Epidermal melanocyte (primary cell): ENCODE data around the gene NR1I3.
A peak's percentile ranks its signal among the peaks of the same experiment; 100 is the strongest.

Experiments used
- DNase-seq: peaks from one replicate; pipeline ENCODE4 v3.0.0; 2011; ENCODE audit warnings: low spot score; ENCODE audit not compliant: insufficient read length

NR1I3 gene

DNA sequence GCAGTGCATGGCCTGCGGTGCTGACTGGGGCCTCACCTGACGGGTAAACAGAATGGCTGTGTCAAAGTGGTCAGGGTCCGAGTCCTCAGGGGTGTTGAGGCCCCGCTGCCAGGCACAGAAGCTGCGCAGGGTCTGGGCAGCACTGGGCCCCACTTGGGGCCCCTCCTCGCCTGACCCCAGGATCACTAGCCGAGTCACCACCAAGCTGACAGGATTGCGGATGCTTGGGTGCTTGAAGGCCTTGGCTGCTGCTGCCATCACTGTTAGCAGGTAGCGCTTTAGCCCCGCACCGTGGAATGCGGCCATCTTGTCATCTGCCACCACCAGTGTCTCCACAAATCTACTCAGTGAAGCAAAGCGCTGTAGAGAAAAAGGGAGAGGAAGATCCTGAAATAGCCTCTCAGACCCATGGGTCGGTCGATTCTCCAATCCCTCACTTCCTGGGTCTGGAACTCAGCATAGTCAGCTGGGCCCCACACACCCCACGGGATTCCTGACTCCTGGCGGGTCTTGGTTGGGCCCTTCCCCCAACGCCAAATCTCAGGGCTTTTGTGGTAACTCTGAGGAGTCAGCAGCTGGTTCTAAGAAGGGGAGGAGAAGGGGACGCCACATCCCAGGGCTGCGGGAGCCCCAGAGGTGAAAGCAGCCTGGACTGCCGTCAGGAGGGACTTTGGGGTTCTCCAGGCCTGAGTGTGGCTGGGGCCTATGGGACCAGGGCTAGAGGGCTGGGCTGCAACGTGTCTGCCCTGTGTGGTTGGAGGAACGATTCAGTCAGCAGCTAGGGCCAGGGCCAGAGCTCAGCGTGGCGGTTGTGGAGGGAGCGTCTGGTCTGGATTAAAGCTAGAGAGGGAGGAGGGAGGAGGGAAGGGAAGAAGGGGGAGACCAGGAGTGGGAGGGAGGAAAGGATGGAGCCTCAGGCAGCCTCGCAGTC is 41.2 kb downstream of the NR1I3 start:
- no peak for DNase-seq

DNA sequence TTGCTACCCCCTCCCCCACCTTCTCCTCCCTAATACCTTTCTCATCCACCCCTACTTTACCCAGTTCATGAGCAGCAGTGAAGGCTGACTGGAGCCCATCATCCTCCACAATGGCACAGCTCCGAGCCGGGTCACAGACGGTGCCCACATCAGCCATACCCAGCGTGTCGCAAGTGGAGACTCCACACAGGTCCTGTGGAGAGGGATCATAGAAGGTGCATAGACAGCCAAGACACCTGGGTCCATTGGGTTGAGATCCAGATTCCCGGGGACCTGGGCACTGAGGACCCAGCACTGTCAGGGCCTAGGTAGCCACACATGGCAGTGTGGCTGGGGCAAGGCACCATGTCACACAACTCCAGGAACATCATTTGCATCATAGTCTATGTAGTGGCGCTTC is 41.9 kb downstream of the NR1I3 start:
- no peak for DNase-seq

DNA sequence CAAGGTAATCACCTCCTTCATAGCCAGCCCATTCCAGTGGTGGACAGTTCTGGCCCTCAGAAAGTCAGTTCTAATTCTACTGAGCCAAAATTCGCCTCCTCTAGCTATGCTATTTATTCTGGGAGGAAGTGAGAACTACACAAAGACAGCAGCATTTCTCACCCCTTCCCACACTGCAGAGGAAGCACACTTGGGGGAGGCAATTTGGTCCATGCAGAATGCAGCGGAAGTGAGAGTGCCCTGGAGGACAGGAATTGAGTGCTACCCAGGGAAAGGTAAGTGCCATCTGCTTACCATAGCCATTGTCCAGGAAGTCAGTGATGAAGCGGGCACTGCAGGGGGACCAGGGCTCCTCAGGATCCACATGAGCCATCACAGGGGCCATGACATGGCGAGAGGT is 42.8 kb downstream of the NR1I3 start:
- DNase-seq = no peak

DNA sequence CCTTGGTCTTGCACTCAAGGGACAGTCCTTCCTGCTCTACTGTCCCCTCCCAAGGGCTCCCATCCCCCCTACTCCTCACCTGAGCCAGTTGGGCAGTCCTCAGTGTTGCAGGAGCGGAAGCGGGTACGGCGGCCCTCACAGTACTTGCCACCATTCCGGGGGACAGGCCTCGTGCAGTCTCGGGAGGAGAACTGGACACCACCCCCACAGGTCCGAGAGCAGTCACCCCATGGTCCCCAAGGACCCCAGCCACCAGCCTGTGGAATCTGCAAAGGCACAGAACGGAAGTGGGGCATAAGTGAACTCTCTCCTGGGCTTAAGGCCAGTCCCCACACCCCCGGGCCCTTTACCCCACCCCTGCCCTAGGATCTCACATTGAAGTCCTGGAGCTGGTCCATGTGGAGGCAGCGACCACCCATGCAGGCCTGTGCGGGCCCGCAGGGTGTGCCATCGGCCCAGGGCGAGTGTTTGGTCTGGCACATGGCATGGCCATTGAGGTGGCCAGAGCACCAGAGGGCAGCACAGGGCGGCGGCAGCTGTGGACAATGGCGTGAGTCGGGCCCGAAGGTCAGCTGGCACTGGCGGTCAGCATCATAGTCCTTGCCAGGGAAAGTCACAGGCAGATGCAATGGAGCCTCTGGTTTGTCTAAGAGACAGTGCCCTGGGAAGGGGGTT is 44.3 kb downstream of the NR1I3 start:
- no peak for DNase-seq

DNA sequence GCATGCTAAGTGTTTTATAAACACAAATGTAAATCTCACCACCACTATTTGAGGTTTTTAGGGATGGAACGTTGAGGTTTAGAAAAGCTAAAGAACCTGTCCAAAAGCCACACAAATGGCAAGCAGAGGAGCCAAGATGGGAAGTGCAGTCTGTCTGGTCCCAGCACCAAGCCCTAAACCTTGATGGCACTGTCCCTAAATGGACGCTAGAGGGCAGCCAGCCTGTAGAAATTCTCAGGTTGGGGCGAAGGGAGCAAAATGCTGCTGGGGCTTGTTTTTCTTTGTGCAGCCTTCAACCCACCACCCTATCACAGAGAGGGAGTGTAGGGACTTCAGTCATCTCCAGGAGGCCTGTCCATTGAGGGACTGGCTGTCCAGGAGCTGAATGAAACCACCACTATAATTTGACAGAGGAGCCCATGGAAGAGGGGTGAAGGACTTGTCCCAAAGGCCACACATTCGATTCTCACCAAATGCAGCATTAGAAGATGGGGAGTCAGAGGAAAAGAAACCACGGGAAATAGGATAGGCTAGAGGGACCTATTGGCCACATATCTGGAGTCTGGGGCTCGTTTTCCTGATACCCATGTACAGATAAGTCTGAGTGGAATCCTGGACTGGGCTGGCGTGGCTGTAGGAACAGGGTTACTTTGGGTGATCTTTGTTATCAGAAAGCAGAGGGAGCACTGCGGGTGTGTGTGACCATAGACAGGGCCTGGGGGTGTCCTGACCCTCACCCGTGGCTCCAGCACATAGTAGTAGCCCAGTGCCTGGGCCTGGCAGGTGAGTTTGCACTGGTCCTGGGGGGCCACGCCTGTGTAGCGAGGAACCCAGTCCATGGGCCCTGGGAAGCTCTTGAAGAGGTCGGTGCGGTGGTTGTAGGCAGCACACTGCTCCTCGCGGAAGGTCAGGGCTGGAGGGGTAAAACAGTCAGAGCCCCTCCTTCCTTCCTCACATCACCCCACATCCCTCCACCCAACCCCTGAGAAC is 45.2 kb downstream of the NR1I3 start:
- DNase-seq = peak; percentile 75

DNA sequence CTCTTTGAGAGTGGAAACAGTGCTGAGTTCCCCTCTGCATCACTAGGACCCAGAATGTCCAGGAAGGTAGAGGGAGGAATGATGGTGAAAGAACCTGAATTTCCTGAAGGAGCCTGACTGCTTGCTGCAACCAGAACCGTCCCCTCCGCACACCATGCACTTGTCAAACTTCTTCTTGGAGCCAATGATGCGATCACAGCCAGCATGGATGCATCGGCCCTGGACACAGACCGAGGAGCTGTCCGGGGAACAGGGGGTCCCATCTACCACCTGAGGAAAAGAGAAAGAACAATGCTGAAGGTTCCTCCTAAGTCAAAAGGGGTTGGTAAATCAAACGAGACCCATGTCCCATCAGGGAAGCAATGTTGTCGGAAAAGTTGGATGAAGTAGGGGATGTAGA is 46.0 kb downstream of the NR1I3 start:
- no peak for DNase-seq

DNA sequence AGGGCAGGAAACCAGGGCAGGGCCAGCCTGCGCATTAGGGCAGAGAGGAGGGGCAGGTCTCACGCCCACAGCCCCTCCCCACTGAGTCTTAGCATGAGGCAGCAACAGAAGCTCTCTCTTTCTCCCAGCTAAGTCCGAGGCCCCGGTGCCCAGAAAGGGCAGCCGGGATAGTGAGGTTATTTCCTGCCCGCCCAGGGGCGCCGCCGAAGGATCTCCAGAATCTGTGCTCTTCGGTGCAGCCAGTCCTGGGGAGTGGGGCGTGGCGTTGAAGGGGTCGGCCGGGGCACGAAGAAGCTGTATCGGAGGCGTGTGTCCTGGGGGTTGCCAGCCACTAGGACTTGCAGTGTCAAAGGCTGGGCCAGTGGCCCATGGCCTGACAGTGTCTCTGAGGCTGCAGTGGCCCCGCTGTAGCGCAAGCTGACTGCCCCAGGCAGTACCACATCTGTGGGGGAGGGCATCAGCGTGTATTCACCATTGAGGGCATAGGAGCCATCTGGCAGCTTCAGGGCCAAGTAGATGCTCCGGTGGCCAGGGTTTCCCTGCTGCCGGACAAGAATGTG is 47.0 kb downstream of the NR1I3 start:
- DNase-seq = no peak

DNA sequence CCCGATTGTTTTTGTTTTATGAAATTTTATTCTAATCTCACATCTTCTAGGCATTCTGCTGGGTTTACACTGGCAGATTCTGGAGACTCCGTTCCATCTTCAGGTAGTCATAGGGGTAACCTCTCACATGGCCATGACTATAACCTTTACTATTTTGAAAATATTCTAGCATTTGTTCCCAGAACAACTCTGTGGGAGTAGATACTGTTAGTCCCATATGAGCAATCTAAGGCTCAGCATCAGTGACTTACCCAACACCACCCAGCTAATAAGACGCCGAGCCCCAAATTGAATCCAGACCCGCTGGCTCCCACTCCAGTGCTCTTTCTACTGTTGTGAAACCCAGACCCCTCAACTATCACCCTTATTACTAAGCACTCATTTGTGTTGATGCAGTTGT is 49.0 kb downstream of the NR1I3 start:
- DNase-seq = no peak

DNA sequence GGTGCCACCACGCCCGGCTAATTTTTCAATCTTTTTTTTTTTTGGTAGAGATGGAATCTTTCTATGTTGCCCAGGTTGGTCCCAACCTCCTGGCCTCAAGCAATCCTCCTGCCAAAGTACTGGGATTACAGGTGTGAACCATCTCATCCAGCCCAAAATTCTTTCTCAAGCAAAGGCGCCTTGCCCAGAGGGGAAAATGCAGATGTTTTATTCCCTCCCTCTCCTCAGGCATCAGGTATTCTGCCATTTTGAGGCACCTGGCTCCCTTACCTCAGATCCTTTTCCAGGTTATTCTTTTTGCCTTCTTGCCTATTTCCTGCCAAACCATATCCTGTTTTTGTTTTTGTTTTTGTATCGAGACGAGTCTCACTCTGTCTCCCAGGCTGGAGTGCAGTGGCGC is 49.6 kb downstream of the NR1I3 start:
- DNase-seq = no peak

DNA sequence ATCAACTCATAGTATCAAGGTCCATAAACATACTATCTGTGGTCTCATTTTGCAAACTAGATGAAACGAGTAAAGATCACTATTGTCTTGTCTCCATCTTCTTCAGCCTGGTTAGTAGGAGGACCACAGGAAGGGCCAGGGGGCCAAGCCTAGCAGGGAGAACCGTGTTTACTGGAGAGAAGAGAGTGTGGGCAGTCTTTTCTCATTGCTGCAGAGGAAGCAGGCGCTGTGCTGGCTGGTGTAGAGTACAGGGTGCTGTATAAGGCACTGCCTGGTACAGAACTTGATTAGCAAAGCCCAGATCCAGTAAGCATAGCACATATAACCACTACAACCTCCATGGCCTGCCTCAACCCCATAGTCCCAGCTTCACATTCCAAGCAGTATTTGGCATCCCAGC is 50.7 kb downstream of the NR1I3 start:
- DNase-seq = no peak

DNA sequence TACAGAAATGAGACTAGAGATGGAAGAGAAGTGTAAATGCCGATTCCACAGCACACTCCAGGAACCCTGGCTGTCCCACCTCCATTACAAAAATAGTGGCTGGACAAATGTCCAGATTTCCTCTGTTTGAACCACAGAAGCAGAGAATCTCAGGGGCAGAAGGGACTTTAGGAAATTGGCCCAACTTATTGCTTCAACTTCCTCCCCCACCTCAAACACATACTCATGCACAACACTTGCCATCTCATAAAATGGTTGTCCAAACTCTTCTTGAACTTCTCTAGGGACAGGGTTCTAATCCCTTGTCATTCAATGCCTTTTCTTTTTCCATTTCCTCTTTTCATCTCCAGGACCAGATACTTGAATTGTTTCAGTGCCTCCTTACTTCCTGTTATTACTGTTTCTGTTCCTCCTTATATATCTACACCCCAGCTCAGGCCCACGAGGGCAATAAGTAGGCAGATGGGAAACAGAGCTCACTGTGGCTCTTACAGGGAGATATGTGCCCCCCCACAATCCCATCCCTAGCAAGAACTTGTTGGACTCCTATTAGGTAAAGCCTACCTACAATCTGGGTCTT is 52.2 kb downstream of the NR1I3 start:
- no peak for DNase-seq

DNA sequence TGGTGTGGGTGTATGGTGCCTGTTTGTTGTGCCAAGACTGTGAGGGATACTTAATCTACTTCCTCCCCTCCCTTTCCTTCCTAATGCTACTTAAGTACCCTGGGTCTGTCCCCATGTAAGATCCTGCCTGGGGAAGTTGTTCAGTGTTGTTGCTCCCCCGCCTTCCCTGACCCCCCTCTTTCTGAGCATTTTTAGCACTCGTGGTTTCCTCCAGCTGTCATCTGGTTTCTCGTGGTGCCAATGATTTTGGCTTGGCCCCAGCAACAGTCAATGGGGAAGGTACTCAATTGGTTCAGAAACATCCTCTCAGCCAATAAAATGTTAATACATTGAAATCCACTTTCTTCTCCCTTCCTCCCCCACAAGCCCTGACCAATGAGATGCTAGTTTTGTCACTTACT is 52.7 kb downstream of the NR1I3 start:
- peak; percentile 94 for DNase-seq

DNA sequence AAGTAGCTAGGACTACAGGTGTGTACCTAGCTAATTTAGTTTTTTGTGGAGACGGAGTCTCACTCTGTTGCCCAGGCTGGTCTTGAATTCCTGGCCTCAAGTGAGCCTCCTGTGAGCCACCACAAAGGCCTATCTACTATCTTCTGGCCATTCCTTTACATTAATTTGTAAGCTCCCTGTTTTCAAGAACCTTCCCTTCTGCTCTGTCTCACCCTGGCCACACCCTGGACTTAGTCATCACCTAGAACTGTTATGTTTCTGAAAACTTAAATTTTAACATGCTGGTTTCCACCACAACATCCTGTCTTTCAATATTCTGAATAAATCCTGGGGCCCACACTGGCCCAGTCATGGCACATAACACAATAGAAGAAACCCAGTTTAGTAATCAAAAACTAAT is 55.8 kb downstream of the NR1I3 start:
- no peak for DNase-seq

DNA sequence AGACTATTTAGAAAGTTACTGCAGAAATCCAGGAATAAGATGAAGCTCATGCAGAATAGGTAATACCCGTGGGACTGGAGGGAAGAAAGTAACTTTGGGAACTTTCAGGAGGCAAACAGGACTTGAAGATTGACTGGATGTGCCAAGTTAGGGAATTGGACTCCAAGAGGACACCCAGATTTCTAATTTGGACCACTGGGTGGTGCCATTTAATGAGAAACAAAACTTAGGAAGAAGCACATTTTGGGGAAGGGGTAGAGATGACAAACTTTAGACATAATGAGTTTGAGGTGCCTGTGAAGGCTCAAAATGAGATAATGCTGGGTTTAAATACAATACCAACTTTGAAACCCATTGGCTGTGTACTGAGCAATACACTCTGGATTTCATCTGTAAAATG is 57.4 kb downstream of the NR1I3 start:
- no peak for DNase-seq

DNA sequence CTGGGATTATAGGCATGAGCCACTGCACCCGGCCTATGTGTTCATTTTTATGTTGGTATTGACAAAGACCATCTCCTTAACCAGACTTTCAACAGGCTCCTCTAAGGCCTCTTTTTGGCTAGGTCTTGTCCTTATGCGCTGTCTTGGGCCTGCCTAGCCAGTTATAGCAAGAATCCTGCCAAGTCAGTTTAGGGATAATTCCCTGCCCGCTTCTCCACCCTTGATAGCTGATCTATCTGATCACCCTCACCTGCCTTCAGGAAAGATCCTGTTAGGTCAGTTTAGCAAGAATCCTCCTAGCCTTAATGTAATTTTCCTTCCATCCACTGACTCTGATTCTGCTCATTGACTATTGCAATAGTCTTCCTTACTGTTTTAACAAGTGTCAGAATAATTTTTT is 58.3 kb downstream of the NR1I3 start:
- DNase-seq = no peak
